Measurements from ENCODE around the gene MINDY4. TPM values are rescaled to one million over a fixed set of nuclear protein-coding genes. Genes with fewer than 3 reads are reported as not detected.

MINDY4 gene
- polyA plus RNA-seq, 1 experiment, result 2.3 TPM

DNA sequence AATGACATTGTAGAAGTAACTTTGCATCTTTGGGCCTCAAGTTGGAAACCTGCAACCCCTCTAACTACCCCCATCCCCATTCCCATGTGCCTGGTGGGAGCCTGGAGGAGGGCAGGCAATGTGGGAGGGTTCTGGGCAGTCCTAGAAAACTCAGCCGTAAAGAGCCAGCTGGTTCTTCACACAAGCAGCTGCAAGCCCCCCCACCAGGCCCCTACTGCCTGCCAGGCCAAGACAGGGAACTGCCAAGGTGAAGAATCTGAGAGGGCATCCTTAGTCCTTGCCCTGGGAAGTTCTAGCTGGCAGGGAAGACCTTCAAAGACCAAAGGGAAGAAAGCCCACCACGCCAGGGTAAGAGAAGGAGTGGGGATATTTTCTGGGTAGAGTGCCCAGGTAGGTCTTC is 31.5 kb upstream of the MINDY4 start:
- POLR2A ChIA-PET, result no interaction called here
- Histone ChIP-seq H3K36me3 (ENCODE audit: control insufficient read depth, insufficient read depth, low read length) (no peaks in the 10 kb centered on the region), H3K27me3 (ENCODE audit: control insufficient read depth, insufficient read depth, low read length) (peaks cover 9% of the 10 kb centered on the region), H3K4me3 (ENCODE audit: low read depth, low read length) (no peak overlapping the region)
- no peak for DNase-seq (ENCODE audit: low read depth)
- TF ChIP-seq, protein P1, sequence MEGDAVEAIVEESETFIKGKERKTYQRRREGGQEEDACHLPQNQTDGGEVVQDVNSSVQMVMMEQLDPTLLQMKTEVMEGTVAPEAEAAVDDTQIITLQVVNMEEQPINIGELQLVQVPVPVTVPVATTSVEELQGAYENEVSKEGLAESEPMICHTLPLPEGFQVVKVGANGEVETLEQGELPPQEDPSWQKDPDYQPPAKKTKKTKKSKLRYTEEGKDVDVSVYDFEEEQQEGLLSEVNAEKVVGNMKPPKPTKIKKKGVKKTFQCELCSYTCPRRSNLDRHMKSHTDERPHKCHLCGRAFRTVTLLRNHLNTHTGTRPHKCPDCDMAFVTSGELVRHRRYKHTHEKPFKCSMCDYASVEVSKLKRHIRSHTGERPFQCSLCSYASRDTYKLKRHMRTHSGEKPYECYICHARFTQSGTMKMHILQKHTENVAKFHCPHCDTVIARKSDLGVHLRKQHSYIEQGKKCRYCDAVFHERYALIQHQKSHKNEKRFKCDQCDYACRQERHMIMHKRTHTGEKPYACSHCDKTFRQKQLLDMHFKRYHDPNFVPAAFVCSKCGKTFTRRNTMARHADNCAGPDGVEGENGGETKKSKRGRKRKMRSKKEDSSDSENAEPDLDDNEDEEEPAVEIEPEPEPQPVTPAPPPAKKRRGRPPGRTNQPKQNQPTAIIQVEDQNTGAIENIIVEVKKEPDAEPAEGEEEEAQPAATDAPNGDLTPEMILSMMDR (IDR thresholded peaks at IDR 0.05; ENCODE audit: insufficient read depth, low read depth, low read length), result no peak
- CTCF ChIA-PET, result interaction anchor here (0.6 to 5.2 kb wide), 33 partner anchors 10 to 1090 kb away, joined by 3 to 47 read pairs (median 3); partner anchors contain the start of gene MINDY4

DNA sequence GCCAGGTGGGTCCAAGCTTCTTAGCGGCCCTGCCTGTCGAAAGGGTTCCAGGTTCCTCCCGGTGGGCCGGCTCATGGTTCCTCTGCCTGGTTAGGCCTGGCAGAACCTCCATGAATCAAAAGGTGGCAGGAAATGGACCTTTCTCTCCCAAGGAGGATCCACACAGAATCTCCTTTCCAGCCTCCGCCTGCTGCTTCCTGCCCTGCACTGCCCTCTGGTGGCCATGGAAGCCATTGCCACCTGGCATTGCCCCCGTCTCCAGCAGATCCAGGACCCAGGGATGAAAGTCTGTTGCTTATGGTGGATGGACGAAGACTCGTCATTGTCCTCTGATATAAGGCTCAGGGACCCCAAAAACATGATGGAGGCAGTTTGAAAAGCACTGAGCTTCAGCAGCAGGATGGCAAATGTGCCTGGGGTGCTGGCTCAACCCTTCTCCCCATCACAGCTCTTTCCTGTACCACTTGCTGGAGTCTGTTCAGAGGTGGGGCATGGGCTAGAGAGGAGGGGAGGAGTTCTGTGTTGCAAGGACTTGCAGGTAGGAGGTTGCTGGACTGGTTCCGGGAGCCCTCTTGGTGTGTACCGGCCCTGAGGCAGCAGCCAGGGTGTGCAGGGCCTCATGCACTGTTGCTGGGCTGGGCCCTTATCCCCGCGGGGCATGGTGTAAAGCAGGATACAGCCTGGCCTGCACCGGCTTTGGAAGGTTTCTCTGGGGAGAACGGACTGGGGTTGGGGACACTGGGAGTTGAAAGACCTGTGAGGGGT is 30.6 kb upstream of the MINDY4 start:
- Histone ChIP-seq H3K27me3 (ENCODE audit: control insufficient read depth, insufficient read depth, low read length) (peaks cover 9% of the 10 kb centered on the region), H3K4me3 (ENCODE audit: low read depth, low read length) (no peak overlapping the region), H3K36me3 (ENCODE audit: control insufficient read depth, insufficient read depth, low read length) (no peaks in the 10 kb centered on the region)
- no peak for DNase-seq (ENCODE audit: low read depth)
- POLR2A ChIA-PET, result no interaction called here
- CTCF ChIA-PET, result interaction anchor here (0.6 to 5.2 kb wide), 32 partner anchors 9 to 1091 kb away, joined by 3 to 47 read pairs (median 4); no protein-coding TSS in a partner anchor
- TF ChIP-seq, protein P1 (IDR thresholded peaks at IDR 0.05; ENCODE audit: insufficient read depth, low read depth, low read length), result peak; percentile 99

DNA sequence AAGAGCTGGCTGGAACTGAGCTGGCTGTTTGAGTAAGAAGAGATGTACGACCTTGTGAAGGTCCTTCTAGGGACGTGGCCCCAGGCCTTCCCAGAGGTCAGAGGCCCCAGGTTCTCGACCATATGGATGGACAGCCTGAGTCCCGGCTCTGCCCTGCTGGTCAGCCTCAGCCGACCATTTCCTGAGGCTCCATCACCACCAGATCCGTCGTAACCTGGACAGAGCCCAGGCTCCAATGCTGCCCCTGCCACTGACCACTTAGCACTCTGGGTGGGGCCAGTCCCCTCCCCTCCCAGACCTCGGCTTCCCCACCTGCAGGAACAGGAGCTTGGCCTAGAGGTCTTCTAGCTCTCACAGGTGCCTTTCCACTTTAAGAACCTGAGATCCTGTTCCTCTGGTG is 29.9 kb upstream of the MINDY4 start:
- Histone ChIP-seq H3K27me3 (ENCODE audit: control insufficient read depth, insufficient read depth, low read length) (peaks cover 7% of the 10 kb centered on the region), H3K36me3 (ENCODE audit: control insufficient read depth, insufficient read depth, low read length) (no peaks in the 10 kb centered on the region), H3K4me3 (ENCODE audit: low read depth, low read length) (no peak overlapping the region)
- ChIA-PET POLR2A (no interaction called here), CTCF (interaction anchor here (0.8 to 5.2 kb wide), 14 partner anchors 11 to 380 kb away, joined by 3 to 47 read pairs (median 6); partner anchors contain the start of gene INMT)
- TF ChIP-seq, protein P1 (IDR thresholded peaks at IDR 0.05; ENCODE audit: insufficient read depth, low read depth, low read length), result no peak
- DNase-seq (ENCODE audit: low read depth), result no peak

DNA sequence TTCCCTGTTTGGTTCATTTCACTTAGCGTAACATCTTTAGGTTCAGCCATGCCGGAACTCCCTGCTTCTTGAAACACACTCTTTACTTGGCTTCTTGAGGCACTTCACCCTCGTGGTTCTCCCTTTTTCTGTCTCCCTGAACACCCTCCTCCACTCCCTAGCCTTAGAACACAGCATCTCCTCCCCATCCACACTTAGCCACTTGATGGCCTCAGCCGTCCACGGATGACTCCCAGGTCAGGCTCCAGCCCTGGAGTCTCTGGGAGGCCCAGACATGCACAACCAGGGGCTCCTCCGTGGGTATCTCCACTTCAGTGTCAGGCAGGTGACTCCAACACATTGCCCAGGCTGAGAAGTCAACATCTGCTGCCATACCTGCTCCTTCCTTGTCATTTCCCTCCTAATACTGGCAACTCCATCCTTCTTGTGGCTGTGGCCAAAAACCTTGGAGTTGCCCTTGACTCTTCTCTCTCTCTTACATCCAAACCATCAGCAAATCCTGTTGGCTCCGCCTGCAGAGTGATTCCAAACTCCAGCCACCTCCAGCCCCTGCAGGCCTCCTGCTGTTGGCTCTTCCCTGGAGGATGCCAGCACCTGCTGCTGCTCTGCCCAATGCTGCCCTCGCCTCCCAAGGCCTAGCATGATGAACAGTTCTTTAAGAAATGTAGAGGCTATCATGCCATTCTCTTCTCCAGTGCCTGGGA is 27.7 kb upstream of the MINDY4 start:
- POLR2A ChIA-PET, result no interaction called here
- CTCF ChIA-PET, result interaction anchor here (1.5 kb wide), 1 partner anchor 50 kb away, joined by 3 read pairs; no protein-coding TSS in a partner anchor
- no peak for DNase-seq (ENCODE audit: low read depth)

More for the DNA sequence above, 27.7 kb upstream of the MINDY4 start:
- no peaks in the 10 kb centered on the region for H3K36me3 ChIP-seq (ENCODE audit: control insufficient read depth, insufficient read depth, low read length)
- peaks cover 2% of the 10 kb centered on the region; the same call in 1 of the 2 replicates for H3K27me3 ChIP-seq (ENCODE audit: control insufficient read depth, insufficient read depth, low read length)
- TF ChIP-seq, protein P1 (IDR thresholded peaks at IDR 0.05; ENCODE audit: insufficient read depth, low read depth, low read length), result peak; percentile 42
- no peak overlapping the region for H3K4me3 ChIP-seq (ENCODE audit: low read depth, low read length)

Measured in BJ (cell line).